Mesendoderm (in vitro differentiated cells): ENCODE measurements around the gene ATP10B.

Experiments
- DNase-seq: peaks from one replicate; pipeline ENCODE4 v3.0.0; 2013
- H2AK5ac ChIP-seq: 2 replicates; pipeline ENCODE4 v1.6.1; 2013; ENCODE audit warnings: low read length, inconsistent platforms
- H2BK120ac ChIP-seq: 2 replicates; pipeline ENCODE4 v1.6.1; 2013; ENCODE audit warnings: low read depth, mild to moderate bottlenecking, low read length, moderate library complexity, mixed read lengths
- H2BK15ac ChIP-seq: replicated peaks from 2 replicates; pipeline ENCODE4 v1.6.1; 2013; ENCODE audit warnings: low read depth, mild to moderate bottlenecking, moderate library complexity
- H2BK5ac ChIP-seq: 2 replicates; pipeline ENCODE4 v1.6.1; 2013; ENCODE audit warnings: low read length, inconsistent platforms
- H3K18ac ChIP-seq: 2 replicates; pipeline ENCODE4 v1.6.1; 2013; ENCODE audit warnings: mild to moderate bottlenecking, low read length, mixed read lengths
- H3K23ac ChIP-seq: one replicate; pipeline ENCODE4 v1.6.1; 2013; ENCODE audit warnings: low read length
- H3K27ac ChIP-seq: 2 replicates; pipeline ENCODE4 v1.5.1; 2013; ENCODE audit warnings: low read depth, mild to moderate bottlenecking, inconsistent platforms, low read length, moderate library complexity
- H3K27me3 ChIP-seq: 2 replicates; pipeline ENCODE4 v1.6.1; 2013; ENCODE audit warnings: low read length, control low read depth, mild to moderate bottlenecking, inconsistent platforms; ENCODE audit not compliant: insufficient read depth, poor library complexity
- H3K36me3 ChIP-seq: 2 replicates; pipeline ENCODE4 v1.6.1; 2013; ENCODE audit warnings: low read length, inconsistent platforms; ENCODE audit not compliant: control insufficient read depth, insufficient read depth
- H3K4ac ChIP-seq: one replicate; pipeline ENCODE4 v1.6.1; 2013; ENCODE audit warnings: low read depth, mild to moderate bottlenecking, low read length, moderate library complexity
- H3K4me1 ChIP-seq: 2 replicates; pipeline ENCODE4 v1.6.1; 2013; ENCODE audit warnings: low read depth, low read length, inconsistent platforms; ENCODE audit not compliant: control insufficient read depth
- H3K4me2 ChIP-seq: 2 replicates; pipeline ENCODE4 v1.6.1; 2013; ENCODE audit warnings: low read length
- H3K4me3 ChIP-seq: 2 replicates; pipeline ENCODE4 v1.5.1; 2013; ENCODE audit warnings: mild to moderate bottlenecking, low read length
- H3K56ac ChIP-seq: one replicate; pipeline ENCODE4 v1.6.1; 2013; ENCODE audit warnings: low read length
- H3K79me1 ChIP-seq: 2 replicates; pipeline ENCODE4 v1.6.1; 2013; ENCODE audit warnings: low read length, inconsistent platforms
- H3K79me2 ChIP-seq: 2 replicates; pipeline ENCODE4 v1.6.1; 2013; ENCODE audit warnings: mild to moderate bottlenecking, low read length; ENCODE audit not compliant: control insufficient read depth, insufficient read depth
- H3K9ac ChIP-seq: 2 replicates; pipeline ENCODE4 v1.6.1; 2013; ENCODE audit warnings: low read length, inconsistent platforms
- H4K5ac ChIP-seq: one replicate; pipeline ENCODE4 v1.6.1; 2013; ENCODE audit warnings: low read length
- H4K8ac ChIP-seq: one replicate; pipeline ENCODE4 v1.6.1; 2013; ENCODE audit warnings: low read depth, mild to moderate bottlenecking, control low read depth, low read length, moderate library complexity
- WGBS: extraction: QIAGEN DNeasy Blood & Tissue Kit; methylation state at CpG from one replicate; pipeline ENCODE4 v1.1.7; 2013; ENCODE audit warnings: low lambda C conversion rate, missing lambda C conversion rate; ENCODE audit not compliant: insufficient coverage; ENCODE audit errors: extremely low coverage; 5-methylcytosine and 5-hydroxymethylcytosine counted together

The ATP10B gene

GRCh38 chr5:160534125-160534524, 317.9 kb downstream of the ATP10B start:
- no peaks in the 10 kb centered on the region for H3K27me3 ChIP-seq
- WGBS = no CpG with 5 or more reads among the region's 3 CpGs
- H3K4me1 ChIP-seq = no peaks in the 10 kb centered on the region
- H2BK15ac ChIP-seq = no peak overlapping the region
- no peak overlapping the region for H3K23ac ChIP-seq
- no peak overlapping the region for H4K8ac ChIP-seq
- no peak overlapping the region for H2BK120ac ChIP-seq
- H3K9ac ChIP-seq = no peak overlapping the region
- no peak overlapping the region for H3K18ac ChIP-seq
- no peaks in the 10 kb centered on the region for H3K79me1 ChIP-seq
- H3K36me3 ChIP-seq = no peaks in the 10 kb centered on the region
- H3K4me3 ChIP-seq = no peak overlapping the region
- H3K4me2 ChIP-seq = no peak overlapping the region
- no peak overlapping the region for H4K5ac ChIP-seq
- no peak overlapping the region for H3K27ac ChIP-seq
- no peaks in the 10 kb centered on the region for H3K79me2 ChIP-seq
- no peak overlapping the region for H2AK5ac ChIP-seq
- no peak for DNase-seq
- no peak overlapping the region for H3K56ac ChIP-seq
- H3K4ac ChIP-seq = no peak overlapping the region
- H2BK5ac ChIP-seq = no peak overlapping the region

GRCh38 chr5:160525471-160526261, 326.3 kb downstream of the ATP10B start:
- Histone ChIP-seq H3K4ac (no peak overlapping the region), H2BK15ac (no peak overlapping the region), H3K4me2 (no peak overlapping the region), H3K4me3 (no peak overlapping the region), H3K18ac (no peak overlapping the region), H3K27me3 (no peaks in the 10 kb centered on the region), H3K23ac (no peak overlapping the region), H3K36me3 (no peaks in the 10 kb centered on the region), H3K79me2 (no peaks in the 10 kb centered on the region), H3K79me1 (no peaks in the 10 kb centered on the region), H4K5ac (no peak overlapping the region), H4K8ac (no peak overlapping the region), H2AK5ac (no peak overlapping the region), H3K27ac (no peak overlapping the region), H3K9ac (no peak overlapping the region), H2BK120ac (no peak overlapping the region), H2BK5ac (no peak overlapping the region), H3K4me1 (no peaks in the 10 kb centered on the region), H3K56ac (no peak overlapping the region)
- DNase-seq = no peak
- no CpG with 5 or more reads among the region's 3 CpGs for WGBS

GRCh38 chr5:160524827-160525226, 327.2 kb downstream of the ATP10B start:
- H3K79me1 ChIP-seq = no peaks in the 10 kb centered on the region

GRCh38 chr5:160523502-160524163, 328.4 kb downstream of the ATP10B start:
- no peak for DNase-seq
- Histone ChIP-seq H3K18ac (no peak overlapping the region), H3K9ac (no peak overlapping the region), H3K36me3 (no peaks in the 10 kb centered on the region), H3K27me3 (no peaks in the 10 kb centered on the region), H3K79me1 (no peaks in the 10 kb centered on the region), H3K23ac (no peak overlapping the region), H3K27ac (no peak overlapping the region), H3K4me2 (no peak overlapping the region), H4K8ac (no peak overlapping the region), H2BK15ac (no peak overlapping the region), H3K79me2 (no peaks in the 10 kb centered on the region), H3K4ac (no peak overlapping the region), H4K5ac (no peak overlapping the region), H3K4me1 (no peaks in the 10 kb centered on the region), H3K4me3 (no peak overlapping the region), H2AK5ac (no peak overlapping the region), H2BK5ac (no peak overlapping the region), H3K56ac (no peak overlapping the region), H2BK120ac (no peak overlapping the region)
- no CpG with 5 or more reads among the region's 4 CpGs for WGBS

More at GRCh38 chr5:160524827-160525226, 327.2 kb downstream of the ATP10B start:
- WGBS = no CpG with 5 or more reads among the region's 1 CpG
- Histone ChIP-seq H4K5ac (no peak overlapping the region), H3K23ac (no peak overlapping the region), H3K4me2 (no peak overlapping the region), H2BK15ac (no peak overlapping the region), H4K8ac (no peak overlapping the region), H3K79me2 (no peaks in the 10 kb centered on the region), H3K4me1 (no peaks in the 10 kb centered on the region), H2AK5ac (no peak overlapping the region), H3K4ac (no peak overlapping the region), H3K4me3 (no peak overlapping the region), H3K9ac (no peak overlapping the region), H3K27me3 (no peaks in the 10 kb centered on the region), H3K36me3 (no peaks in the 10 kb centered on the region), H2BK5ac (no peak overlapping the region), H3K18ac (no peak overlapping the region), H3K56ac (no peak overlapping the region), H2BK120ac (no peak overlapping the region), H3K27ac (no peak overlapping the region)
- DNase-seq = no peak

- H3K79me1 ChIP-seq = no peaks in the 10 kb centered on the region
- no peak overlapping the region for H3K4me2 ChIP-seq
- H3K4ac ChIP-seq = no peak overlapping the region
- H3K9ac ChIP-seq = no peak overlapping the region
- H2BK120ac ChIP-seq = no peak overlapping the region
- DNase-seq = peak; percentile 50
- no peak overlapping the region for H3K27ac ChIP-seq
- H4K5ac ChIP-seq = no peak overlapping the region
- H2BK15ac ChIP-seq = no peak overlapping the region
- no peaks in the 10 kb centered on the region for H3K4me1 ChIP-seq
- H2BK5ac ChIP-seq = no peak overlapping the region
- no peak overlapping the region for H3K23ac ChIP-seq
- no peaks in the 10 kb centered on the region for H3K27me3 ChIP-seq
- H4K8ac ChIP-seq = no peak overlapping the region
- H3K56ac ChIP-seq = no peak overlapping the region
- H2AK5ac ChIP-seq = no peak overlapping the region
- no peaks in the 10 kb centered on the region for H3K79me2 ChIP-seq
- no peak overlapping the region for H3K4me3 ChIP-seq
- no peaks in the 10 kb centered on the region for H3K36me3 ChIP-seq
- no peak overlapping the region for H3K18ac ChIP-seq
Observed at GRCh38 chr5:160521392-160521663, 330.7 kb downstream of the ATP10B start.
